CD4-positive, alpha-beta T cell treated with Interleukin-17A for 1 hour (primary cell): ENCODE results near the gene DGKD.

ENCODE experiments used
- DNase-seq: peaks from one replicate; pipeline ENCODE4 v3.0.0-alpha.2; 2020

DGKD gene

GRCh38 chr2:233339427-233339826 lies 14.9 kb upstream of the DGKD start:
- no peak for DNase-seq

- no peak for DNase-seq
Observed at GRCh38 chr2:233341296-233341695, 13.0 kb upstream of the DGKD start.

GRCh38 chr2:233342301-233342700 lies 12.0 kb upstream of the DGKD start:
- DNase-seq, result no peak

- DNase-seq, result no peak
Observed at GRCh38 chr2:233343171-233343705, 11.1 kb upstream of the DGKD start.

- no peak for DNase-seq
Observed at GRCh38 chr2:233346376-233346775, 7.9 kb upstream of the DGKD start.

GRCh38 chr2:233346930-233347329 lies 7.4 kb upstream of the DGKD start:
- DNase-seq, result no peak

- DNase-seq, result no peak
Observed at GRCh38 chr2:233349005-233349998, 5.0 kb upstream of the DGKD start.

GRCh38 chr2:233350708-233351107 lies 3.6 kb upstream of the DGKD start:
- DNase-seq, result no peak

GRCh38 chr2:233351423-233351822 lies 2.9 kb upstream of the DGKD start:
- DNase-seq, result no peak

GRCh38 chr2:233352141-233352842 lies 2.0 kb upstream of the DGKD start:
- no peak for DNase-seq

- DNase-seq, result no peak
Observed at GRCh38 chr2:233353101-233353768, 1.1 kb upstream of the DGKD start.

GRCh38 chr2:233354500-233354924 lies 218 bp downstream of the DGKD start:
- no peak for DNase-seq

- no peak for DNase-seq
Observed at GRCh38 chr2:233354971-233355574, 779 bp downstream of the DGKD start.

- no peak for DNase-seq
Observed at GRCh38 chr2:233355916-233356315, 1.6 kb downstream of the DGKD start.

GRCh38 chr2:233356546-233357308 lies 2.4 kb downstream of the DGKD start:
- DNase-seq, result no peak

- no peak for DNase-seq
Observed at GRCh38 chr2:233358335-233358734, 4.0 kb downstream of the DGKD start.

- peak; percentile 22 for DNase-seq
Observed at GRCh38 chr2:233358947-233359346, 4.7 kb downstream of the DGKD start.

GRCh38 chr2:233359823-233360222 lies 5.5 kb downstream of the DGKD start:
- DNase-seq, result no peak

- DNase-seq, result no peak
Observed at GRCh38 chr2:233360771-233361176, 6.5 kb downstream of the DGKD start.

- DNase-seq, result no peak
Observed at GRCh38 chr2:233361297-233361696, 7.0 kb downstream of the DGKD start.

- DNase-seq, result no peak
Observed at GRCh38 chr2:233362742-233363141, 8.4 kb downstream of the DGKD start.

GRCh38 chr2:233363744-233364235 lies 9.5 kb downstream of the DGKD start:
- no peak for DNase-seq
